22Rv1 (cell line): ENCODE results near the gene SPATC1L.
"Not testable (repeated sequence)": the region's sequence is repeated elsewhere in the genome, so short reads cannot be mapped to it uniquely, and the experiment has no call there.

ENCODE experiments used
- CTCF ChIP-seq: fragments of 450-650 bp; IDR thresholded peaks from 2 replicates; pipeline ENCODE4 v1.5.1; 2017; ENCODE audit warnings: mild to moderate bottlenecking
- ZFX ChIP-seq: fragments of 450-650 bp; IDR thresholded peaks from 2 replicates; pipeline ENCODE4 v1.6.1; 2017; ENCODE audit warnings: antibody characterized with exemption, borderline replicate concordance

DNA sequence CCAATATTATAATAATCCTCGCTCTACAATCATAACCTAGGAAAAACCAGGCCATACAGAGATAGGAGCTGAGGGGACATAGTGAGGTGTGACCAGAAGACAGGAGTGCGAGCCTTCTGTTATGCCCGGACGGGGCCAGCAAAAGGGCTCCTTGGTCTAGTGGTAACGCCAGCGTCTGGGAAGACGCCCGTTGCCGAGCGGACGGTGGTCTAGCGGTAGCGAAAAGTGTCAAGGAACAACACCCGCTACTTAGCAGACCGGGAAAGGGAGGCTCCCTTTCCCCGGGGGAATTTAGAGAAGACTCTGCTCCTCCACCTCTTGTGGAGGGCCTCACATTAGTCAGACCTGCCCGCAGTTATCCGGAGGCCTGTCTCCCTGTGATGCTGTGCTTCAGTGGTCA lies 39.4 kb upstream of the SPATC1L start:
- TF ChIP-seq CTCF, ZFX: not testable (repeated sequence)
